Retinal pigment epithelial cell (primary cell): ENCODE measurements around the gene STON2.
A peak's percentile ranks its signal among the peaks of the same experiment; 100 is the strongest.

Experiments used
- DNase-seq: peaks from one replicate; pipeline ENCODE4 v3.0.0-alpha.2; 2010; ENCODE audit warnings: low read depth
- H3K4me3 ChIP-seq: 2 replicates; pipeline ENCODE4 v1.5.1; 2011; ENCODE audit warnings: mild to moderate bottlenecking, low read length, control low read depth, moderate library complexity
- TF ChIP-seq, protein P1 (sequence below): conservative IDR thresholded peaks from 2 replicates; pipeline ENCODE4 v1.5.1; 2011; ENCODE audit warnings: low read depth, low read length, control low read depth, inconsistent platforms

STON2 gene

DNA sequence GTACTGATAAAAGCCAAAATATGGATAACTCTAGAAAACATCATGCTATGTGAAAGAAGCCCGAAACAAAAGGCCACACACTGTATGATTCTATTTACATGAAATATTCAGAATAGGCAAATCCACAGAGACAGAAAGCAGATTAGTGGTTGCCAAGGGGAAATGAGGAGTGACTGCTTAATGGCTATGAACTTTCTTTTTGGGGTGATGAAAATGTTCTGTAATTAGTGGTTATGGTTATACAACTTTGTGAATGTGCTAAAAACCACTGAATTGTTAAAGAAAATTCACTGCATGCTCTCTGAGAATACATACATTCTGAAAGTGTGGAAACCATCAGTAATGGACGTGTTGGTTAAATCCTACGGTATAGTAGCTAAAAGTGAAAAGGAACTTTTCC is 39.9 kb upstream of the STON2 start:
- DNase-seq = no peak
- TF ChIP-seq, protein P1, sequence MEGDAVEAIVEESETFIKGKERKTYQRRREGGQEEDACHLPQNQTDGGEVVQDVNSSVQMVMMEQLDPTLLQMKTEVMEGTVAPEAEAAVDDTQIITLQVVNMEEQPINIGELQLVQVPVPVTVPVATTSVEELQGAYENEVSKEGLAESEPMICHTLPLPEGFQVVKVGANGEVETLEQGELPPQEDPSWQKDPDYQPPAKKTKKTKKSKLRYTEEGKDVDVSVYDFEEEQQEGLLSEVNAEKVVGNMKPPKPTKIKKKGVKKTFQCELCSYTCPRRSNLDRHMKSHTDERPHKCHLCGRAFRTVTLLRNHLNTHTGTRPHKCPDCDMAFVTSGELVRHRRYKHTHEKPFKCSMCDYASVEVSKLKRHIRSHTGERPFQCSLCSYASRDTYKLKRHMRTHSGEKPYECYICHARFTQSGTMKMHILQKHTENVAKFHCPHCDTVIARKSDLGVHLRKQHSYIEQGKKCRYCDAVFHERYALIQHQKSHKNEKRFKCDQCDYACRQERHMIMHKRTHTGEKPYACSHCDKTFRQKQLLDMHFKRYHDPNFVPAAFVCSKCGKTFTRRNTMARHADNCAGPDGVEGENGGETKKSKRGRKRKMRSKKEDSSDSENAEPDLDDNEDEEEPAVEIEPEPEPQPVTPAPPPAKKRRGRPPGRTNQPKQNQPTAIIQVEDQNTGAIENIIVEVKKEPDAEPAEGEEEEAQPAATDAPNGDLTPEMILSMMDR = no peak
- no peak overlapping the region for H3K4me3 ChIP-seq

DNA sequence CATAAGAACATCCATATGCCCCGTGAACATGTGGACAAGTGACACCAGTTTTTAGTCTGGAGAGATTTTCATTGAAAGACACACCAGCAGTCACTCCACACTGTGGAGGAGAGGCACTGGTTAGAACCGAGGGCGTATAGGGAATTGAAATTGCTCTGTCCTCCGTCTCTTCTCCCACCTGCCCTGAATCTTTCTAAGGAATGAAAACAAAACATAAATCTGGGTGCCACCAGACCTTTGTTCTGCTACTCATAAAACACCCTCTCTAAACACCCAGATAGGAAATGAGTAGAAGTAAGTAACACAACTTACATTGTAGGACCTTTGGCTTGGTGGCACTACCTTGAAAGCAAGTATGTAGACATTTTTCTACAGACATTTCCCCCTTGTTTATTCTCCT is 37.1 kb upstream of the STON2 start:
- H3K4me3 ChIP-seq = no peak overlapping the region
- DNase-seq = no peak
- TF ChIP-seq, protein P1 = no peak

DNA sequence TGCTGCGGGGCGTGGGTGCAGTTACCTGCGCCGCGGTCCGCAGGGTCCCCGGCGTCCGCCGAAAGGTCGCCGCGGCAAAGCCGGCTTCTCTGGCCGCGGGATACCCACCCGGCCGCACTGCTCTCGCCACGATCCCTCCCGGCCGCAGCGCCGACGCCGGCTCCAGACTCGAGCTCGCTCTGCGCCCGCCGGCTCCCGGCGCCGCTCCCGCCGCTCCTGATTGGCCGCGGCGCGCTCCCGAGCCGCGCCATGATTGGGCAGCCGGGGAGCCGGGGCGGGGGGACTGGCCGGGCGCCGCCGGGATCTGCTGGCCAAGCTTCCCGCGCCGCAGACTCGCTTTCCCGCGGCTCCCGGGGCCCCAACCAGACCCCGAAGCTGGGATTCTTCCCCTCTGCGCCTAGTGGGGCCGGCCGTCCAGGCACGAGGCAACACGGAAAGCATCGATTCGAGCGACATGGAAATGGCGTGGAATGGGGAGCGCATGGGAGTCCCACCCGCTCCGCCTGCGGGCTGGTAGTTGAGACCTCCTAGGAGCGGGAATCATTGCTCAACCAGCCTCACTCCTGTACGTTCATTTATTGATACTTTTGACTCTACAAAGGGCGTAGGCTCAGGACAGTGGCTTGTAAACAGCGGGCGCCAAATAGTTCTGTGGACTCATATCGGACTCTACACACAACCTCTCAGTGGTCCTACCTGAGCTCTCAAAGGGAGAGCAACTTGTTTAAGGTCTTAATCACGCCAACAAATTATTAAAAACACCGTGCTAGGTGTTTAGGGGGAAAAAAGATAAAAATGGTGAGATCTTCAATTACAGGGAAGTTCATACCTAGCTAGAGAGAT is 36.4 kb upstream of the STON2 start:
- peak overlapping the region; percentile 79 for H3K4me3 ChIP-seq
- TF ChIP-seq, protein P1 = no peak
- no peak for DNase-seq

DNA sequence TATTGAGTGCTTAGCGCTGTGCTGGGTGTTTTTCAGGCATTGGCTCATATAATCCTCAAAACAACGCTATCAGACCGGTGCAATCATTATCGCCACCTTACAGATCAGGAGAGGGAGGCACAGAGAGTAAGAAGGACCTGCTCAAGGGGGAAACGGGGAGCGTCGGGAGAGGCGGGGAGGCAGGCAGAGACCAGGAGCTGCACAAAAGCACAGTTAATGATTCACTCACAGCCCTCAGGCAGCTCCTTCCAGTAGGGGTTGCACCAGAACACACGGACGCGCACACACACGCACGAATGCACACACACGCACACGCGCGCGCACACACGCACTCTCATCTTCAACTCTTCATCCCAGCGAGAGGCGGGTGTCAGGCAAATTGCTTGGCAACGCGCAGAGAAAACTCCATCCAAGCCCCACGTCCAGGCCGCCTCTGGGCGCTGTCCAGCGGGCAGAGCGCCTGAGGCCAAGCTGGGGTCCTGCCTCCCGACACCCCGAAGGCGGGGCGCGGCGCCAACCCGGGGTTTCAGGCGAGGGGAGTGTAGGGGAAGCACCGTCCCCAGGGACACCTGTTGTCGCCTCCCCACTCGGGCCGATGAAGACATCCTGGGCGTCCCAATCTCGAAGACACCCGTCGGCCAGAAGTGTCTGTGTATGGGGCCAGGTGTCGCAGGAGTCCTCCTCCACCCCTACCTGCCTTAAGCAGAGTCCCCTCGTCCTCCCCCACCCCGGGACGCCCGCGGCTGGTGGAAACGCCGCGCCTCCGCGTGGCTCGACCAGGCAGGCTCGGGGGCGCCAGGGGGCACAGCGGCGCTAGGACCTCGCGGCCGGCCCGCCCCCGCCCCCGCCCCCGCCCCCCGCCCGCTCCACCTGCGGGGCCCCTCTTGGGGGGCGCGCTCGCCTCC is 35.5 kb upstream of the STON2 start:
- no peak for DNase-seq
- TF ChIP-seq, protein P1 = no peak
- H3K4me3 ChIP-seq = peak overlapping the region; percentile 79

DNA sequence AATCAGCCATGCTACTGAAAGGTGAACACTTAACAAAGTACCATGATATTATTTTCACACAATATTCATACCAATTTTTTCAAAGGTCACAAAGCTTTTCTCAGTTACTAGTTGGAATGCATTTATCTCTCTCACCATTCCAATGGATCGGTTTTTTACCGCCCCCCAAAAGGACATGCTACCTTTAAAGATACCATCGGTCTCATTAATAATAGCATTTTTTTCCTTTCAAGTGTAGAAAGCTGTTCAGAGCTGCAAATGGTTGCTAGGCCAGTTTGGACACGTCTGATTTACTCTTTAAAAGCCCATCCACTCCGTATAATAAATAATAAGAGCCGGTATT is 34.9 kb upstream of the STON2 start:
- TF ChIP-seq, protein P1 = no peak
- DNase-seq = no peak
- peak overlapping the region; percentile 79 for H3K4me3 ChIP-seq

DNA sequence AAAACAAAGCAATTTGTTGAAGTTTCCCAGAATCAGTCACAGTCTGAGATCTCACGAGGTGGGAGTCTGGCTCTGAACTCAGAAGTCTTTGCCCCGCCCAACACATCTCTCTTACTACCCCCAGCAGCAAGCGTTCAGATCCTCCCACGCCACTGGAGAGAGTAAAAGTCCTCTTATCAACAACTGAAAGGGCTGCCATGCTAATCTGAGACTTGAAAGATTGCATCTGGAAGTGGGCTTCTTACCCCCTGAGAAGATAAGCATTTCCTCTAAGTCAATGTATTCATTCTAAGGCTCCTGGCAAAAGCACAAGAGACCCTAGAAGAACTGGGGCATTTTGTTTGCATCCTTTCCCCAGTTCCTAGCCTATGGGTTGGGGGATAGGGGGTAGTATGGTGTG is 34.1 kb upstream of the STON2 start:
- DNase-seq = no peak
- TF ChIP-seq, protein P1 = no peak
- H3K4me3 ChIP-seq = no peak overlapping the region
